Muscle layer of duodenum (tissue), 2 donors: ENCODE results near the gene ZNF831.

ENCODE experiments used
- H3K27ac ChIP-seq: one replicate; pipeline ENCODE4 v1.7.0; 2013; ENCODE audit warnings: mild to moderate bottlenecking, low read length
- H3K27me3 ChIP-seq: one replicate; pipeline ENCODE4 v1.7.0; 2013; ENCODE audit warnings: low read depth, mild to moderate bottlenecking, control low read depth, low read length
- H3K36me3 ChIP-seq, 2 donors: one replicate each; pipeline ENCODE4 v1.7.0; 2013; ENCODE audit warnings: low read length in 2 of 2, control low read depth in 1 of 2, mild to moderate bottlenecking in 1 of 2; ENCODE audit not compliant: insufficient read depth in 2 of 2, control insufficient read depth in 1 of 2
- H3K4me1 ChIP-seq, 2 donors: one replicate each; pipeline ENCODE4 v1.7.0; 2013; ENCODE audit warnings: low read length in 2 of 2, mild to moderate bottlenecking in 2 of 2, control low read depth in 1 of 2, moderate library complexity in 1 of 2; ENCODE audit not compliant: insufficient read depth in 2 of 2, control insufficient read depth in 1 of 2
- H3K4me3 ChIP-seq, 2 donors: one replicate each; pipeline ENCODE4 v1.7.0; 2013; ENCODE audit warnings: low read length in 2 of 2, low read depth in 1 of 2, mild to moderate bottlenecking in 1 of 2
- H3K9me3 ChIP-seq, 2 donors: one replicate each; pipeline ENCODE4 v1.7.0; 2013; ENCODE audit warnings: low read length in 2 of 2, control low read depth in 1 of 2, mild to moderate bottlenecking in 1 of 2; ENCODE audit not compliant: control insufficient read depth in 1 of 2
- donor health status: healthy.

ZNF831 gene

DNA sequence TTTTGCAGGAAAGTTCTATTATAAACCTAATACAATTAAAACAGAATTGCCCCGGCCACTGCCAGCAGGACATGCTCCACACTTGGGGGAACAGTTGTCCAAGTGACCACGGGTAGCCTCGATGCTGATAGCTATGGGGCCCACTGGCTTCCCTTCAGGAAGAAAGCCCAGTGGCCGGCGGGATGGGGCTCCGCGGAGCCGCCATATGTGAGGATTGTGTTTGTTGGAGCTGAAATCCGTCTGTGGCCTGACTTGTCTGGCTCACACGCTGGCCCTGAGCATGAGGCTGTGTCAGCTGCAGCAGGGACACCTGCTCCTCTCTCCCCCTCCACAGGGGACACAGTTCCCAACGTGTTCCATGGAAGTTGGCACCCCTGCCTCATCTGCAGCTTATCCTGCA lies 46.6 kb downstream of the ZNF831 start:
- Histone ChIP-seq H3K27ac (no peak overlapping the region), H3K36me3 (no peaks in the 10 kb centered on the region), H3K4me3 (no peak overlapping the region), H3K4me1 (no peaks in the 10 kb centered on the region), H3K9me3 (no peaks in the 10 kb centered on the region), H3K27me3 (no peaks in the 10 kb centered on the region)

DNA sequence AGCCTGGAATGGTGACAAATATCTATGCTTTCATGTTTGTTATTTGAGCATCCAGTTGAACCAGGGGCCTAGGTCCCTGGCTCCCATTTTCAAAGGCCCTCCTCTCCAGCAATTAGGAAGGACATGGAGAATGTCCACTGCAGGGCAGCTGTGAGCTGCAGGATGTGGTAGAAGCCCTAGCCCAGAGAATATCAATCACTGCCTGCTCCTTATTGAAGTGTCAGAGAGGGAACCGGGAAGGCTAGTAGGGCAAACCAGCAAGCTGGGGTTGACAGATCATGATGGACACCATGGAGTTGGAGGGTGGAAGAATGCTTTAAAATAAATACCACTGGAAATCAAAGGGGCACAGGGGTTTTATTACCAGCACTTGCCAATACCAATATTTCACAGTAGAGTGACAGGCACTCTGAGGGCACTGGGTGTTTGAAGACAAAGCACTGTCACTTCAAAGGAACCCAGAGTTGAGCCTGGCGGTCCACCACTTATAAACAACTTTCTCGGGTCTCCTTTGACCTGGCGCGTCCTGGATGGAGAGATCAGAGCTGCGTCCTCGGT lies 47.7 kb downstream of the ZNF831 start:
- no peaks in the 10 kb centered on the region for H3K36me3 ChIP-seq
- no peaks in the 10 kb centered on the region for H3K27me3 ChIP-seq
- H3K9me3 ChIP-seq = no peaks in the 10 kb centered on the region
- H3K4me3 ChIP-seq = no peak overlapping the region
- no peaks in the 10 kb centered on the region for H3K4me1 ChIP-seq
- H3K27ac ChIP-seq = no peak overlapping the region

GRCh38 chr20:59214073-59214472 lies 50.5 kb downstream of the ZNF831 start:
- no peaks in the 10 kb centered on the region for H3K9me3 ChIP-seq
- no peaks in the 10 kb centered on the region for H3K27me3 ChIP-seq
- no peak overlapping the region for H3K27ac ChIP-seq
- H3K36me3 ChIP-seq = no peaks in the 10 kb centered on the region
- H3K4me1 ChIP-seq = no peaks in the 10 kb centered on the region
- H3K4me3 ChIP-seq = no peak overlapping the region

DNA sequence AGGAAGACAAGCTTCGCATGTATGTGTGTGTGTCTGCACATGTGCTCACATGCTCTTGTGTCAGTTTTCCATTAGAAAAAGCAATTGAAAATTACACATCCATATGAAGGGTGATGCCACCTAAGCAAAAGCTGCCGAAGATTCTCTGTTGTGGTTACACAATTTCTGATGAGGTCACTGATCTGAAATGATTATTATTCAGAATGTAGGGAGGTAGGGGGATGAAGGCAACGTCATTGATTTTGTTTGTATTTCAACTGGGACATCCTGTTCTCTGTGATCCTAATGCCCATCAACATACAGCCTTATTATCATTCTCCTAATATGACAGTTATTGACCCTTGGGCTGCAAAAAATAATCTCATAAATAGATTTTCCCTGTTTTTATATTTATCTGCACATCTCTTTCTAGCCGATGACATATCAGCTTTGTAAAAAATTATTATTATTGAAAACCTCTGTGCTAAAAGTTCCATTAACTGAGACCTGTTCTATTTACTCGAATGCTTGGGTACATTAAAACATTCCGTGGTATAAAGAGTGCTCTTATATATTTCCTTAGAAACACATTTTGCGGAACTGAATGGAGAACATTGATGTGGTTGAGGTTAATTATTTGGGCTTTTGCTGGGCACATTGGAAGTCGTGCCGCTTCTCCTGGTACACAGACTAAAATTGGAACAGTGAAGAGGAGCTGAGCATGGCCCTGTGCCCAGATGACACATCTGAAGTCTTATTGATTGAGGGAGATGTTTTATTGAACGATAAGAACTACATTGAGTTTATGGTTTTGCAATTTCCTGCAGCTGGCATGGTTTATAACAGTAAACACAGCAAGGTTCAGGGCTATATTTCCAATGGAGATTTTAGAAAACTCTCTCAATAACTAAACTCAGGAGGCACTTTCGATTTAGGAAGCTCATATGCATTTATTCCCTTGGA lies 51.3 kb downstream of the ZNF831 start:
- Histone ChIP-seq H3K27me3 (no peaks in the 10 kb centered on the region), H3K4me3 (no peak overlapping the region), H3K36me3 (no peaks in the 10 kb centered on the region), H3K4me1 (no peaks in the 10 kb centered on the region), H3K27ac (no peak overlapping the region), H3K9me3 (no peaks in the 10 kb centered on the region)

DNA sequence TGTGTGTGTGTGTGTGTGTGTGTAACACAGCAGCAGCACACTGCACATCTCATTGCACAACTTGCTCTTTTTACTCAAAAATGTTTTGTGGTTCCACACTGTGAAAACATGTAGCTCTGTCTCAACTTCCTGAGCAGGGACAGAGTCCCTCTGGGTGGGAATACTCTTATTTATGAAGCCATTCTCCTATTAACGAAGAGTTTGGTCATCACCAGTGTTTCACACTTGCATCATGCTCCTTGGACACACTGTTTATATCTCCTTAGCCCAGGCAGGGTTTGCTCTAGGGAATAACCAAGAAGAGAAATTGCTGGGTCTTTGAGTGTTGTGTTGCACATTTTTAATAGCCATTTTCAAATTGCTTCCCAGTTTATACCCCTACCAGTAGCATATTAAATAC lies 53.6 kb downstream of the ZNF831 start:
- H3K9me3 ChIP-seq = no peaks in the 10 kb centered on the region
- no peak overlapping the region for H3K4me3 ChIP-seq
- no peak overlapping the region for H3K27ac ChIP-seq
- peaks cover 0 to 7% of the 10 kb centered on the region in 2 donors for H3K4me1 ChIP-seq
- H3K36me3 ChIP-seq = no peaks in the 10 kb centered on the region
- no peaks in the 10 kb centered on the region for H3K27me3 ChIP-seq

DNA sequence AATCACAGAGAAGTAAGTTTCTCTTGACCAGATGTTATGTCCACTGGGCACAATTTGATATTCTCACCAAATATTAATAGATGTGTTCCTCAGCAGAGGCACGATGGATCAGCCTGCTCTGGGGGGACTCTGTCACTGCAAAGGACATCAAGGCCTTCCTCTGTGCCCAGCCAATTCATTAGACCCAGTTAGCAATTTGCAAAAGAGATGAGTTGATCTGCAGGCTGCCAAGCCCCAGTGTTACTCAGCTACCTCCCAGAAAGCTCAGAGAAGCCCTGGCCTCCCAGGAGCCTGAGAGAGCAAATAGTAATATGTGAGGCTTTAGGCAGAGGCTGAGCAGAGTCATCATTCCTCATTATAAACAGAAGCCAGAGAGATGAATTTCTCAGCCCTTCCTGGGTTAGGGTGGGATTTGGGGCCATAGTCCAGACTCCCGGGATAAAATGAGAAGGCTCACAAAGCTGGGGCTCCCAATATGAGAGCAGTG lies 54.2 kb downstream of the ZNF831 start:
- H3K27me3 ChIP-seq = peaks cover 2% of the 10 kb centered on the region

GRCh38 chr20:59219211-59219610 lies 55.6 kb downstream of the ZNF831 start:
- H3K27ac ChIP-seq = no peak overlapping the region
- H3K9me3 ChIP-seq = no peaks in the 10 kb centered on the region
- no peak overlapping the region for H3K4me3 ChIP-seq
- no peaks in the 10 kb centered on the region for H3K36me3 ChIP-seq
- peaks cover 7 to 12% of the 10 kb centered on the region in 2 donors for H3K4me1 ChIP-seq
- H3K27me3 ChIP-seq = peaks cover 13% of the 10 kb centered on the region

More for the DNA sequence above, 54.2 kb downstream of the ZNF831 start:
- Histone ChIP-seq H3K27ac (no peak overlapping the region), H3K4me3 (no peak overlapping the region), H3K36me3 (no peaks in the 10 kb centered on the region), H3K4me1 (peaks cover 4 to 7% of the 10 kb centered on the region in 2 donors), H3K9me3 (no peaks in the 10 kb centered on the region)

GRCh38 chr20:59220161-59220560 lies 56.5 kb downstream of the ZNF831 start:
- H3K27me3 ChIP-seq = peaks cover 13% of the 10 kb centered on the region
- H3K36me3 ChIP-seq = no peaks in the 10 kb centered on the region
- no peak overlapping the region for H3K27ac ChIP-seq
- H3K4me3 ChIP-seq = no peak overlapping the region
- peaks cover 7 to 12% of the 10 kb centered on the region in 2 donors for H3K4me1 ChIP-seq
- no peaks in the 10 kb centered on the region for H3K9me3 ChIP-seq

GRCh38 chr20:59221049-59221706 lies 57.6 kb downstream of the ZNF831 start:
- H3K4me1 ChIP-seq = peaks cover 7 to 12% of the 10 kb centered on the region in 2 donors
- peak overlapping the region in 1 of 2 donors; percentile 63 for H3K4me3 ChIP-seq
- no peaks in the 10 kb centered on the region for H3K9me3 ChIP-seq
- no peaks in the 10 kb centered on the region for H3K36me3 ChIP-seq
- H3K27me3 ChIP-seq = peaks cover 13% of the 10 kb centered on the region
- H3K27ac ChIP-seq = no peak overlapping the region

GRCh38 chr20:59221707-59222252 lies 58.2 kb downstream of the ZNF831 start:
- H3K4me3 ChIP-seq = peak overlapping the region; percentile 50 to 63
- H3K36me3 ChIP-seq = no peaks in the 10 kb centered on the region
- H3K4me1 ChIP-seq = peaks cover 7 to 12% of the 10 kb centered on the region in 2 donors
- no peak overlapping the region for H3K27ac ChIP-seq
- peaks cover 13% of the 10 kb centered on the region for H3K27me3 ChIP-seq
- no peaks in the 10 kb centered on the region for H3K9me3 ChIP-seq
